Body of pancreas (tissue), 4 donors: ENCODE measurements around the gene SPATS2L.

Source experiments
- CTCF ChIP-seq, 7 experiments: fragments of 450-650 bp in 4 of 7; fragments of 200-600 bp in 3 of 7; sonication (generic) in 3 of 7; IDR thresholded peaks; one replicate each; pipeline ENCODE4 v1.5.1; 2016 to 2019; ENCODE audit warnings: antibody characterized with exemption in 7 of 7
- POLR2A ChIP-seq, 3 donors: fragments of 450-650 bp; IDR thresholded peaks; one replicate each; pipeline ENCODE4 v1.6.1; 2016; ENCODE audit warnings: antibody characterized with exemption in 3 of 3, mild to moderate bottlenecking in 2 of 3

- TF ChIP-seq CTCF (IDR thresholded peaks at IDR 0.05) (no peak), POLR2A (IDR thresholded peaks at IDR 0.05) (no peak)
Observed at GRCh38 chr2:200448455-200448854, 142.0 kb downstream of the SPATS2L start.
